ENCODE results near the gene MAPK9.

The MAPK9 gene

DNA sequence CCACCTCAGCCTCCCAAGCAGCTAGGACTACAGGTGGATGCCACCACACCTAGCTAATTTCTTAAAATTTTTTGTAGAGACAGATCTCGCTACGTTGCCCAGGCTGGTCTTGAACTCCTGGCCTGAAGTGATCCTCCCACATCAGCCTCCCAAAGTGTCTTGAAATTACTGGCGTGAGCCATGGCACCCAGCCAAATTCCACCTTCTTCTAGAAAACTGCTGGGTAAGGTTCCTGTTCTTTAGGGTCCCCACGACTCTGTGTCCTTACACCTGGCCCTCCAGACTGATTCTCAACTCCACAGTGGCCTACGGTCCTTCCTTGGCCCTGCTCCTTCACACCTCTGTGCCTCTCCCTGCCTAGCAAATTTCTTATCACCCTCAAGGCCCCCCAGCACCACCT is 1.9 kb downstream of the MAPK9 start:
- in situ Hi-C loops (cut with MboI; ENCODE audit: low sequenced_read_pairs, unreplicated experiment), result no loop called here
- DNase-seq (ENCODE audit: low spot score), result no peak
- TF ChIP-seq, protein P1, sequence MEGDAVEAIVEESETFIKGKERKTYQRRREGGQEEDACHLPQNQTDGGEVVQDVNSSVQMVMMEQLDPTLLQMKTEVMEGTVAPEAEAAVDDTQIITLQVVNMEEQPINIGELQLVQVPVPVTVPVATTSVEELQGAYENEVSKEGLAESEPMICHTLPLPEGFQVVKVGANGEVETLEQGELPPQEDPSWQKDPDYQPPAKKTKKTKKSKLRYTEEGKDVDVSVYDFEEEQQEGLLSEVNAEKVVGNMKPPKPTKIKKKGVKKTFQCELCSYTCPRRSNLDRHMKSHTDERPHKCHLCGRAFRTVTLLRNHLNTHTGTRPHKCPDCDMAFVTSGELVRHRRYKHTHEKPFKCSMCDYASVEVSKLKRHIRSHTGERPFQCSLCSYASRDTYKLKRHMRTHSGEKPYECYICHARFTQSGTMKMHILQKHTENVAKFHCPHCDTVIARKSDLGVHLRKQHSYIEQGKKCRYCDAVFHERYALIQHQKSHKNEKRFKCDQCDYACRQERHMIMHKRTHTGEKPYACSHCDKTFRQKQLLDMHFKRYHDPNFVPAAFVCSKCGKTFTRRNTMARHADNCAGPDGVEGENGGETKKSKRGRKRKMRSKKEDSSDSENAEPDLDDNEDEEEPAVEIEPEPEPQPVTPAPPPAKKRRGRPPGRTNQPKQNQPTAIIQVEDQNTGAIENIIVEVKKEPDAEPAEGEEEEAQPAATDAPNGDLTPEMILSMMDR (IDR thresholded peaks at IDR 0.05; ENCODE audit: borderline replicate concordance, control extremely low read depth, extremely low read depth, insufficient read depth, missing control alignments), result no peak

DNA sequence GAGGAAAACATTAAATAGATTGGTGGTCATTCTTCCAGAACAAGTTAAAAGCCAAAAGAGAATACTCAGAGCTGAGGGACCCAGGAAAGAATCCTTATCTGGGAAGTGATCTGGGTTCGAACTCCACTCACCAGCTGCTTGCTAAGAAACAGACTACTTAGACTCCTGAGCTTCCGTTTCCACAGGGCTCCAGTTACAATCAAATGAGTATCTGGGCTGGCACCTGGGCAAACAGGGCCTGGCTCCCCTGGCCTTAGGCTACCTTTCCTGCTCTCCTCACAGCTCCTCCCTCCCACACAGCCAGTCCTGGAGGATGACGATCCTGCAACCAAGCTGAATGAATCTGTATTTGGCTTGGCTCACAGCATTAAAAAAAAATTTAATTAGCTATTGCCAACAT is 2.5 kb downstream of the MAPK9 start:
- in situ Hi-C loops (cut with MboI; ENCODE audit: low sequenced_read_pairs, unreplicated experiment), result no loop called here
- TF ChIP-seq, protein P1 (IDR thresholded peaks at IDR 0.05; ENCODE audit: borderline replicate concordance, control extremely low read depth, extremely low read depth, insufficient read depth, missing control alignments), result no peak
- no peak for DNase-seq (ENCODE audit: low spot score)

DNA sequence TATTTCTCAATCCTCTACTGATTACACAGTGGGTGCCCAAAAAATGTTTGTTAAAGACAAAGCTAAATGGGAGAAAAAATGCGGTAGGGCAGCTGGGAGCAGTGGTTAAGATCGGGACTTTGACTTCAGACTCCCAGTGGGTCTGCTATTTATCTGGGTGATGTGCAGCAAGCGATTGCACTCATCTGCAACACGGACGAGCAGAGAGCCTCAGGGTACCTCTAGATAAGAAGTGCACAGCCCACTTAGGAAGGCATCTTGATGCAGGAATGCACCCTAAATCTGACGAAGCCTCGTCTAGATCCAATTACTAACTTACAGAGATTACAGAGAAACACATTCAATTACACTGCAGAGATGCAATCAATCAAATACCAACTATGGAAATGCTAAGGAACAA is 4.0 kb downstream of the MAPK9 start:
- DNase-seq (ENCODE audit: low spot score), result no peak
- TF ChIP-seq, protein P1 (IDR thresholded peaks at IDR 0.05; ENCODE audit: borderline replicate concordance, control extremely low read depth, extremely low read depth, insufficient read depth, missing control alignments), result no peak
- in situ Hi-C loops (cut with MboI; ENCODE audit: low sequenced_read_pairs, unreplicated experiment), result no loop called here

DNA sequence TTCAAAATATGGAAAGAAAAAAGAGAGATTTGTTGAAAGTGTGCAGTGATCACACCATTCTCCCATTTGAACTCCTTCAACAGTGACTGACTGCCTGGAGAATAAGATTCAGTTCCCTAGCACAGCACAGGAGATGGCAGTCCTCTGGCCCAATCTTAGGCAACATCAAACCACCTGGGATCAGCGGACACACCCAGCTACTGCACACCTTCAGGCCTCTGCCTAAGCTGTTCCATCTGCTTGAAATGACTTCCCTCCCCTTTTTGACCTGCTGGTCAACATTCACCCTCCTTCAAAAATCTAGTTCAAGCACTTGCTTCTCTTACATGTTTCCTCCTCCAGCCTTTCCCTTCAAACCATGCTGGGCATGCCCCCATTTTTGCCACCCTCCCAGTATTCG is 4.5 kb downstream of the MAPK9 start:
- TF ChIP-seq, protein P1 (IDR thresholded peaks at IDR 0.05; ENCODE audit: borderline replicate concordance, control extremely low read depth, extremely low read depth, insufficient read depth, missing control alignments), result no peak
- DNase-seq (ENCODE audit: low spot score), result no peak
- in situ Hi-C loops (cut with MboI; ENCODE audit: low sequenced_read_pairs, unreplicated experiment), result no loop called here

DNA sequence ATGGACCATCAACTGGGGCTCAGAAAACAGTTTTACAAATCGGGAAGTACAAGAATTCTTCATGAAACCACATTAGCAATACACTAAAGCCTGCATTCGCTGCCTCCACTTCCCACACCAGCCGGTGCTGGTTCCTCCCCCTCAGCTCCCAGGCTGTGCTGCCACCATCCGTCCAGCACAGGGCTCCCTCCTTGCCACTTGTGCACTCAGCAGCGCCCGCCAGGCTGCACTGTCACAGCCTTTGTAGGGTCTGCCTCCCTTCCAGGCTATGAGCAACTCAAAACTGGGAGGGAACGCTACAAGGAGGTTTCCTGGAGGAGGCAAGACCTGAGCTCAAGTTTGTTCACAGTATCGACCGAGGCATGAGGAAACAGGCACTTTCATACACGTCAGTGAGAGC is 7.7 kb downstream of the MAPK9 start:
- TF ChIP-seq, protein P1 (IDR thresholded peaks at IDR 0.05; ENCODE audit: borderline replicate concordance, control extremely low read depth, extremely low read depth, insufficient read depth, missing control alignments), result no peak
- DNase-seq (ENCODE audit: low spot score), result no peak
- in situ Hi-C loops (cut with MboI; ENCODE audit: low sequenced_read_pairs, unreplicated experiment), result no loop called here

DNA sequence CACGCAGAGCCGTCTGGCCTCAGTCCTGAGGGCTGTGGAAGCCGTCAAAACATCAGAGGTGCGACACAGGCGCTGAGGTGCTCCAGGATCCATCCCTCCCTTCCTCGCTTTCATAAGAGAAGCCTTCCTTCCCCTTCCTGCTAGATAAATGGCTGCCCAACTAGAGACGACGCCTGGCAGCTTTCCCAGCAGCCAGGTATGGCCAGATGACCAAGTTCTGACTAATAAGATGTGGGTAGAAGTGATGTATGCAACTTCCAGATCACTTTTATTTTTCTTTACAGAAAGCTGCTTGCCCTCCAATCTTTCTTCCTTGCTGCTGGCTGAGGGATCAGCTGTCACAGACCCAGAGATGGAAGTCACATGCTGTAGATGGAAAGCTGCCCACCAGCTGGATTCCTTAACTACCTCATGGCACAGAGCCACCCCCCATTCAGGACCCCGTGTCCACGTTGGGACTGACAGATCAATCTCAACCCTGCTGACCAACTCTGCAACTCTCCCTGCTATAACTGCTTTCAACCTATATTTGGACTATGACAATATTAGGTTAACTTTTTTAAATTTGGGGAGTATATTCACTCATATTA is 8.8 kb downstream of the MAPK9 start:
- no peak for DNase-seq (ENCODE audit: low spot score)
- TF ChIP-seq, protein P1 (IDR thresholded peaks at IDR 0.05; ENCODE audit: borderline replicate concordance, control extremely low read depth, extremely low read depth, insufficient read depth, missing control alignments), result no peak
- in situ Hi-C loops (cut with MboI; ENCODE audit: low sequenced_read_pairs, unreplicated experiment), result no loop called here
